Astrocyte (in vitro differentiated cells and primary cell): ENCODE measurements around the gene EIF3L.

ENCODE experiments used
- EZH2 ChIP-seq: IDR thresholded peaks from 2 replicates; pipeline ENCODE4 v1.6.1; 2012; ENCODE audit warnings: mild to moderate bottlenecking, low read length, inconsistent platforms; ENCODE audit not compliant: insufficient read depth
- TF ChIP-seq, protein P1 (sequence below): IDR thresholded peaks from 2 replicates; pipeline ENCODE4 v1.5.1; 2011; ENCODE audit warnings: low read depth, mild to moderate bottlenecking, inconsistent platforms, low read length, moderate library complexity; ENCODE audit not compliant: insufficient read depth

GRCh38 chr22:37823134-37823985 lies 25.9 kb upstream of the EIF3L start, which contains the start of gene GALR3:
- no peak for TF ChIP-seq EZH2
- TF ChIP-seq, protein P1, sequence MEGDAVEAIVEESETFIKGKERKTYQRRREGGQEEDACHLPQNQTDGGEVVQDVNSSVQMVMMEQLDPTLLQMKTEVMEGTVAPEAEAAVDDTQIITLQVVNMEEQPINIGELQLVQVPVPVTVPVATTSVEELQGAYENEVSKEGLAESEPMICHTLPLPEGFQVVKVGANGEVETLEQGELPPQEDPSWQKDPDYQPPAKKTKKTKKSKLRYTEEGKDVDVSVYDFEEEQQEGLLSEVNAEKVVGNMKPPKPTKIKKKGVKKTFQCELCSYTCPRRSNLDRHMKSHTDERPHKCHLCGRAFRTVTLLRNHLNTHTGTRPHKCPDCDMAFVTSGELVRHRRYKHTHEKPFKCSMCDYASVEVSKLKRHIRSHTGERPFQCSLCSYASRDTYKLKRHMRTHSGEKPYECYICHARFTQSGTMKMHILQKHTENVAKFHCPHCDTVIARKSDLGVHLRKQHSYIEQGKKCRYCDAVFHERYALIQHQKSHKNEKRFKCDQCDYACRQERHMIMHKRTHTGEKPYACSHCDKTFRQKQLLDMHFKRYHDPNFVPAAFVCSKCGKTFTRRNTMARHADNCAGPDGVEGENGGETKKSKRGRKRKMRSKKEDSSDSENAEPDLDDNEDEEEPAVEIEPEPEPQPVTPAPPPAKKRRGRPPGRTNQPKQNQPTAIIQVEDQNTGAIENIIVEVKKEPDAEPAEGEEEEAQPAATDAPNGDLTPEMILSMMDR = no peak
